Epithelial cell of esophagus (primary cell): ENCODE measurements around the gene TYMP.

Experiments
- DNase-seq: peaks from one replicate; pipeline ENCODE4 v3.0.0; 2010; ENCODE audit warnings: low read depth
- H3K4me3 ChIP-seq: 2 replicates; pipeline ENCODE4 v1.5.1; 2011; ENCODE audit warnings: mild to moderate bottlenecking, low read length, control low read depth
- CTCF ChIP-seq: IDR thresholded peaks from 2 replicates; pipeline ENCODE4 v1.5.1; 2011; ENCODE audit warnings: low read depth, mild to moderate bottlenecking, low read length, control low read depth, inconsistent platforms; ENCODE audit not compliant: insufficient read depth; ENCODE audit errors: missing control alignments

TYMP gene

GRCh38 chr22:50490531-50491308 is 39.1 kb downstream of the TYMP start:
- no peak for DNase-seq
- no peak overlapping the region for H3K4me3 ChIP-seq
- no peak for TF ChIP-seq CTCF

GRCh38 chr22:50489363-50490243 is 40.2 kb downstream of the TYMP start:
- no peak overlapping the region for H3K4me3 ChIP-seq
- TF ChIP-seq CTCF = no peak
- DNase-seq = no peak

- TF ChIP-seq CTCF = no peak
Observed at GRCh38 chr22:50488886-50489285, 40.9 kb downstream of the TYMP start.

GRCh38 chr22:50488006-50488677 is 41.7 kb downstream of the TYMP start:
- H3K4me3 ChIP-seq = no peak overlapping the region
- no peak for DNase-seq
- TF ChIP-seq CTCF = no peak

More at GRCh38 chr22:50488886-50489285, 40.9 kb downstream of the TYMP start:
- no peak overlapping the region for H3K4me3 ChIP-seq
- no peak for DNase-seq

GRCh38 chr22:50487290-50488005 is 42.4 kb downstream of the TYMP start:
- no peak overlapping the region for H3K4me3 ChIP-seq
- TF ChIP-seq CTCF = no peak
- DNase-seq = no peak

- DNase-seq = no peak
- no peak within 1 kb of the TSS for H3K4me3 ChIP-seq
- no peak for TF ChIP-seq CTCF
Observed at GRCh38 chr22:50486561-50487289, 43.1 kb downstream of the TYMP start, which contains the start of gene MIOX. Gene MIOX (plus strand): TSS chr22:50486859. CDS start chr22:50486898, 39 bp downstream.
